Right renal pelvis (tissue), 4 donors: ENCODE data around the gene NOL3. TPM values are rescaled to one million over a fixed set of nuclear protein-coding genes. Genes with fewer than 3 reads are reported as not detected.

Source experiments
- DNase-seq, 4 donors: peaks; one replicate each; pipeline ENCODE4 v3.0.0-alpha.2; 2013; ENCODE audit warnings: low read depth in 4 of 4, low spot score in 3 of 4, missing footprints in 1 of 4
- polyA plus RNA-seq, 4 donors: library from polyadenylated mRNA; unstranded; fragments of 120-200 nt; gene quantifications; one replicate each; pipeline ENCODE4 v1.2.1, GENCODE V29; 2013; ENCODE audit not compliant: insufficient read length in 4 of 4

The NOL3 gene
- polyA plus RNA-seq, 4 donors: 2.2 to 6.2 (median 4.8) TPM

DNA sequence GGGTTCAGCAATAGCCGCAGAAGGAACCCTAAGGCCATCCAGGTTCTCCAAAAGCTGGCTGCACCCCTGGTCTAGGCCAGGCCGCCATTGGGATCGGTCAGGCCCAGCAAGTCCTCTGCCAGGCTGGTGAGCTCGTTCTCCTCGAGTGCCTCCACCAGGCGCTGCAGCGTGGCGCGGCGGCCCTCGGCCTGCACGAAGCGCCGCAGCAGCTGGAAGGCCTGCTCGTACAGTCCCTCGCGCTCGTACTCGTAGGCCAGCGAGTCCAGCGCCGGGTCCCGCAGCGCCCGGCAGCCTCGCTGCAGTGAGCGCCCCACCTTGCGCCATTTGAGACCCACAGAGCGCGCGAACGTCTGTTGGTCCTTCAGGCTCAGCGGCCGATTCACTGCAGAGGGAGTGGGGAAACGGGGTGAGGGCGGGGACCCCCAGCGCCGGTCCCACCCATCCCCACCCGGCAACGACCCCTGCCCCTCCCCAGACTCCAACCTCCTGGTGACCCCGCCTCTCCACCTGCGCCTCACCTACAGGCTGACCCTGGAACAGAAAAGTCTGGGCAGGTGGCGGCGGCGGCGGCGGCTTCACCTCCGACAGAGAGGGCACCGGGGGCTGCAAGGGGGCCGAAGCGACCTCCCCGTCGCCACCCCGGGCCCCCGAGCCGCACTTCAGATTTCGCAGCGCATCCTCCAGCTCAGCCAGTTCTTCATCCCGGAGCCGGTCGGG, 15.6 kb upstream of the NOL3 start:
- DNase-seq: no peak

DNA sequence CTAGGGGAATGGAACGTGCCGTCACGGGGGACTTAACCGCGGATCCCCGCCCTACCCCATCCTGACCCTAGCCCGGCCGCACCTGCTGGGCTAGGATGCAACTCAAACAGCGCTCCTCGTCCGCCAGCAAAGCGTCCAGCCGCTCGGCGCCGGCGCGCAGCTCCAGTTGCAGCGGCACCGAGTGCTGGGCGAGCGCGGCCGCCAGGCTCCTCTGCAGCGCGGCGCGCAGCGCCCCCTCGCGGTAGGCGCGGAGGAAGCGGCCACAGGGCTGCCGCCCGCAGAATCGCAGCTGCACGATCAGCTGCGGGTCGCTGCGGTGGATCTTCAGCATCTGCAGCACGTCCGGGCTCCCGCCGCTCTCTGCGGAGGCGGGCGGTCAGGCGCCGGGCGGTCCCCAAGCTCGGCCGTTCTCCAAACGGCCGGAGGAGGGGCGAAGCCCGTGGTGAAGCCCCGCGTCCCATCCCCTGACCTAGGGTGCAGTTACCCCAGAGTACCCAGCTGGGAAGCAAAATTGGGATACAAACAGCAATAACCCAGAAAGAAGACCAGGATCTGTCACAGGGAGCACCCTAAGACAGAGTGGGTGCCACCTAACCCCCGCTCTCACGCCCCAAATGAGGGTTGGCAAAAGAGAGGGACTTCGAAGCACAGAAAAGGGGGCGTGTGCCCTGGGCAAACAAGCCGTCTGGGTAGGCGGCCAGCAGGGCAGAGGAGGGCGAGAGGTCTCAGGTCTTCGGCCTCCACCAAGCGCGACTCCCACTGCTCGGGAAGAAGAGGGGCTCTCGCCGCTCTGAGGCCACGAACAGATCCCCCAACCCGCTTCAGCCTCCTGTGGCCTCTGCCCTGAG, 14.8 kb upstream of the NOL3 start:
- DNase-seq: peak in 1 of 4 donors; percentile 85

DNA sequence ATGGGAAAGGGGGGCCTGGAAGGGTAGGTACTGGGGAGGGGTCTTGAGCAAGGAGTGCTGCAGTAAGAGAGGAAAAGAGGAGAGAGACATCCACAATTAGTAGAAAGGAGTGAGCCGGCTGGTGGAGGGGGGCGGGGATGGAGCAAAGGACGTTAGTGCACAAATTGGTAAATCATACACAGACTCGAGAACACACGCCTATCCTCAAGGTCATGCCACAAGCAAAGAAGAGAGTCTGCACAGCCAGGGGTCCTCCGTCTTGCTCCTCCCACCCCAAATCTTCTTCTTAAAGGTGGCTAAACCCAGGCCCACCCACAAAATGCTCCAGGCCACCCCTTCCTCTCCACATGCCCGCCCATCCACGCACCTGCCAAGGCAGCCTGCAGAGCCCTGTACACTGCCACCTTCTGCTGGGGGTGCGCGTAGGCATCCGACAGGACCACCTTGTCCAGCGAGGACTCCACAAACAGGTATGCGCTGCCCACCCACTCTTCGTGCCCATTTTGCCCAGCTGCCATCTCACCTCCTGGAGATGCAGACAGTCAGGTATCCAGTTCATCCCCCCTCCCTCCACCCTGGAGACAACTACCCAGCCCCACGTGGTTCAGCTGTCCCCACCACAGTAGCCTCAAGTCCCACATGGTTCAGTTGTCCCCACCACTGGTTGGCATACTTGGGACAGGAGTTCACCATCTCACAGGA, 14.0 kb upstream of the NOL3 start:
- no peak for DNase-seq

DNA sequence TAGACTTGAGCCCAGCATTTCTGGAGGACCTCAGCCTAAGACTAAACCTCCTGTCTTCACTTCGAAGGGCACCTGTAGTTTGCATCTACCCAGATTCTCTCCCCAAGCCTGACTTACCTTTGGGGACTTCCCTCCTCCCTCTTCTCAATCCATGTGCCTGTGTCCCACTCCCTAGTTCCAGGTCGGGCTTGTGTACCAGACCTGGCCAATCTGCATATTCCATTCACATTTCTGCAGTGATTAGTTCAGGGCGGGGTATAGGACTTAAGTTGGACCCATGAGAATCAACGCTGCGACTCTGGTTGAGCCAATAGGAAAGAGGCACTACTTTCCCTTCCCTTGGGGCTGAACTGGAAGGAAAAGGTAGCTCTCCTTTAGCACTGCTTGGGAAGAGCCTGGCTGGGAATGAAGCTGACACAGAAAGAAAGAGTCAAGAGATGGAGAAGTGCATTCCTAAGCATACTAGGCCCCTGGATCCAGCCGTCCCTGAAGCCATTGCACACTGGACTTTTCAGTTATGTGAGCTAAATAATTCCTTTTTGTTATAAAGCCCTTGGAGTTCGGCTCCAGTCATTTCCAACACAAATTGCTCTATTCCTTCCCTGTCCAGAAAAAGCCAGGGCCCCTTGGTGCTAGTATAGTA, 13.1 kb upstream of the NOL3 start:
- DNase-seq: no peak

DNA sequence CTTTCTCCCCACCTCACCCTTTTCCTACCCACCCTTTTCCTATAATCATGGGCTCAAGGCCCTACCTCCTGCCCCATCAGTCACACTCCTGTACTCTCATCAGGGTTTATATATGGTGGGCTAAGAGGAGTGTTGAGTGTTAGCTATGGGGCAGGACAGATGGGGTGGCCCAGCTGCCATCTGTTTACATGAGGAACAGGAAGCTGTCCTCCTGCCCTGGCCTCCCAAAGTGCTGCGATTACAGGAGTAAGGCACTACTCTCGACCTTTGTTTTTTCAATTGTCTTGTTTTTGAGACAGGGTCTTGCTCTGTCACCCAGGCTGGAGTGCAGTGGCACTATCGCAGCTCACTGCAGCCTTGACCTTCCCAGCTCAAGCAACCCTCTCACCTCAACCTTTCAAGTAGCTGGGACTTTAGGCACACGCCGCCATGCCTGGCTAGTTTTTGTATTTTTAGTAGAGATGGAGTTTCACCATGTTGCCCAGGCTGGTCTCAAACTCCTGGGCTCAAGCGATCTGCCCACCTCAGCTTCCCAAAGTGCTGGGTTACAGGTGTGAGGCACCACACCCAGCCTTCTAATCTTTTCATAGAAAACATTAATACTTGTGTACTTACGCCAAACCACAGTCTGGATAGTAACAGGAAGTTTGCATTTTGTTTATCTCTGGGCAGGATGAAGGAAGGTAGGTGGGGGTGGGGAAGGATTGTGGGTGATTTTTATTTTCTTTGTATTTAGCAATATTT, 12.3 kb upstream of the NOL3 start:
- DNase-seq: no peak

DNA sequence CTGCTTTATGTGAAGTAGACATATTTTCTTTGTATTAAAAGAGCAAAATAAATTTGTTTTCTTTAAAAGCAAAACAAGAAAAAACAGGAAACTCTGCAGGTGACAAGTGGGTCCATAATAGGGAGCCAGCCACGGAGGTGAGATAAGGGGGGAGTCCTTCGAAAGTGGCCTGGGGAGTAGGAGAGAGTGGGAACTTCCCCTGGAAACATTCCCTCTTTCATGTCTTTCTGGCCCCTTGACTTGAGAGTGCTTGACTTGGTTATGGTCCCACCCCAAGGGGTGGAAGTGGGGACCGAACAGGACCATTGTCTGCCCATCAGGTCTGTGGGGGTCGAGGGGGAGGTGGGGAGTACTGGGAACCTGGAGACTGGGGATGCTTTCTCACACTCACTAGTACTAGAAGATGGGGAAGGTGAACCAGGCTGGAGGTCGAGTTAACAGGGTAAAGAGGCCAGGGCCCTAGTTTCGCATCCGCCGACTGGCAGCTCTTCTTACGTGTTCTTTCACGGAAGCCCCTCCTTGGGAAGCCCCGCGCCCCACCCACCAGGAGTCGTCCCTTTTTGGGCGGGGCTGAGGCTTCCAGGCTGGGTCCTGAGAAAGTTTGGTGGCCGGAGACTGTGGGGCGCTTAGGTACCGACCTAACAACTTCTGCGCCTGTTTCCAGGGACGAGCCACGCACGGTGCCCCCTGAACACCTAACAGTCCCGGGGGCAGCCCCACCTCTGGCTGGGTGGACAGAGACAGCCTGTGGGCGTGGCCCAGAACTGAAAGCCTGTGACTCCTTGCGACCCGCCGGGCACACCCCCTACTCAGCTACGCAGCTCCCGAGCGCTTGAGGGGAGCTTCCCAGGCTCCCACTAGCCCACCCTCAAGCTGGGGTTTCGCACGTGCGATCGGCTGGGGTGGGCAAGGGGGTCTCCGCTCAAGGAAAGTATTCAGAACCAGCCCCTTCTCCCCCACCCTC, 11.4 kb upstream of the NOL3 start:
- no peak for DNase-seq

DNA sequence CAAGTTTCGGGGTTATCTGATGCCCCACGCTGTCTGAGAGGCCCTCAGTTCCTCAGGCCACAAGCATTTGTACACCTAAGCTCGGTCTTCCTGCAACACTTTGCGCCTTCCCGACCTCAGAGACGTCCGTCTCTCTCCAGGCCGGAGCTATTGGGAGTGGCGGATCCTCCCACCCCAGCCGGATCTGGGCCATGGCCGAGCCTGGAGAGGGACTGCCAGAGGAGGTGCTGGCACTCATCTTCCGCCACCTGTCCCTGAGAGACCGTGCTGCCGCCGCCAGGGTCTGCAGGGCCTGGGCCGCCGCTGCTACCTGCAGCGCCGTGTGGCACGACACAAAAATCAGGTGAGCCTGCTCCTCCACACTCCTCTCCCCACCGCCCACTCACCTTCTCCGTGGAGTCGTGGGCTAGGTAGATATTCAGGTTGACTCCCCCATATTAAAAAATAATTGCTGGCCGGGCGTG, 8.7 kb upstream of the NOL3 start:
- DNase-seq: no peak

DNA sequence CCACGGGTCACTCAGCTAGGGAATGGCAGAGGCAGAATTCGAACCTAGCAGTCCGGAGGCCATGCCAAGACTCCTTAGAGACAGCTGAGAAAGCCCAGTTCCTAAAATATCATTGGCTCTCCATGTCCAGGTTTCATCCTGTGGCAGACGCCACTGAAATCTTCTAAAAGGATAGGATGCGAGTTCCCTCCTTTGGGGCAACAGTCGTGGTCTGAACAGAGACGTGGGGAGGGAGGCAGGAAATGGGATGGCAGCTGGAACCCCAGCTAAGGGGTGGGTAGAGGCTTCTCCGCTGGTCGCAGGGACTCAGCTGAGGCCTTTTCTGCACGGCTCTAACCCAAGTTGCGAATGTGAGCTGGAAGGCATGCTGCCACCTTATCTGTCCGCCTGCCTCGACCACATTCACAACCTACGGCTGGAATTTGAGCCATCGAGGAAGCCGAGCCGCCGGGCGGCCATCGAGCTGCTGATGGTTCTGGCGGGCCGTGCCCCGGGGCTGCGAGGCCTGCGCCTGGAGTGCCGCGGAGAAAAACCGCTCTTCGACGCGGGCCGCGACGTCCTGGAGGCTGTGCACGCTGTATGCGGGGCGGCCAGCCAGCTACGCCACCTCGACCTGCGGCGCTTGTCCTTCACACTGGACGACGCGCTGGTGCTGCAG, 7.7 kb upstream of the NOL3 start:
- DNase-seq: no peak

DNA sequence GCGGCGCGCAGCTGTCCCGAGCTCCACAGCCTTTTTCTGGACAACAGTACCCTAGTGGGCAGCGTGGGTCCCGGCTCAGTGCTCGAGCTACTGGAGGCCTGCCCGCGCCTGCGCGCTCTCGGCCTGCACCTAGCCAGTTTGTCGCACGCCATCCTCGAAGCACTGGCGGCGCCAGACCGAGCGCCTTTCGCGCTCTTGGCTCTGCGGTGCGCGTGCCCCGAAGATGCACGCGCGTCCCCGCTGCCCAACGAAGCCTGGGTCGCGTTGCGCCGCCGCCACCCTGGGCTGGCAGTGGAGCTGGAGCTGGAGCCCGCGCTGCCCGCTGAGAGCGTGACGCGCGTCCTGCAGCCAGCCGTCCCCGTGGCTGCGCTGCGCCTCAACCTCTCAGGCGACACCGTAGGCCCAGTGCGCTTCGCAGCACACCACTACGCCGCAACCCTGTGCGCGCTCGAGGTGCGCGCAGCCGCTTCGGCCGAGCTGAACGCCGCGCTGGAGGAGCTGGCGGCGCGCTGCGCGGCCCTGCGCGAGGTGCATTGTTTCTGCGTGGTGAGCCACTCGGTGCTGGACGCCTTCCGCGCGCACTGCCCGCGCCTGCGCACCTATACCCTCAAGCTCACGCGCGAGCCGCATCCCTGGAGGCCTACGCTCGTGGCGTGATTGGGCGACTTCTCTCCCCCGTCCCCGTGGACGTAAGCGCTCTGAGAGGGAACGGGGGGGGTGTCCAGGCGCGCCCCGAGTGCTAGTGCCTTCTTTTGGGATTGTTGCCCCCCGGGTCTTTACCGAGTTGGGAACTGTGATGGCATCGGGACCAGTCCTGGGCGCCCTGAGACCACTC, 7.0 kb upstream of the NOL3 start:
- no peak for DNase-seq

DNA sequence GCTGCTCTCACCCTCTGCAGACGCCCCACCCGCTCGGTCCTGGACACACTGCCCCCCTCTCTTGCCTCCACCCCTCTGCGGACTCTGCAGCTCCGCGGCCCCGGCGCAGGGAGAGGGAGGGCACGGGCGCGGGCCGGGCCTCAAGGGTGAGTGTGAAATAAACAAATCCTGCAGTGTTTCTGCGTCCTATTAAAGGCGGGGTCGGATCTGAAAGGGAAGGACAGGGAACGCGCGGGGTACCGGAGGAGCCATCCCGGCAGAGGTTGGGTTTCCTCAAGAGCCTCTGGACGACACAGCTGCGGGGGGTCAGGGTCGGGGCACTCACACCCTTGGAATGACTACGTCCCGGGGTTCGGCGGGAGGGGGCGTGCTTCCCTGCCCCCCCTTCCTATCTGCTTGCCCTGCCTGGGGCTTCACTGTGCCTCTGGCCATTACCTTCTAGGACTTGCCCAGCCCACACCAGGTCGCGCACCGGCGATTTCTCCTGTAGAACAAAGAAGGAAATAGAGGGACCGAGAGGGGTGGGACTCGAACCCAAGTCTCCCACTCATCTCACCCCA, 6.3 kb upstream of the NOL3 start:
- no peak for DNase-seq

DNA sequence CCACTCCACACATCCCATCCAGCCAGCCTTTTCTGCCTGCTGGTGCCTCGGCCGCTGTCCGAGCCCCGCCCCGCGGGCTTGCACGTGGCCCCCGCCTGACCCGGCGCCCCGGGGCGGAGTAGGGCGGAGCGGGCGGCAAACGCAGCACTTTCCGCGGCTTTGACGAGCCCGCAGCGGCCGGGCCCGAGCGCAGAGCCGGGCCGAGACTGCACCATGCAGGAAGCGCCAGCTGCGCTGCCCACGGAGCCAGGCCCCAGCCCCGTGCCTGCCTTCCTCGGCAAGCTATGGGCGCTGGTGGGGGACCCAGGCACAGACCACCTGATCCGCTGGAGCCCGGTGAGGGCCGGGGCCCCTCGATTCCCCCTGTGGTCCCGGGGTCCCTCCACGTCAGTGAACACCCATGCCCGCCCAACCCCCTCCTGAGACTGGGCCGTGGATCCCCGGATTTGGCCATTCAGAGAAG, 5.7 kb upstream of the NOL3 start, which contains the start of gene HSF4:
Gene HSF4, plus strand, starts transcription at position 147 of the 463 bp plus-strand sequence. Its CDS starts 67 bp downstream, at position 214.
- no peak for DNase-seq

DNA sequence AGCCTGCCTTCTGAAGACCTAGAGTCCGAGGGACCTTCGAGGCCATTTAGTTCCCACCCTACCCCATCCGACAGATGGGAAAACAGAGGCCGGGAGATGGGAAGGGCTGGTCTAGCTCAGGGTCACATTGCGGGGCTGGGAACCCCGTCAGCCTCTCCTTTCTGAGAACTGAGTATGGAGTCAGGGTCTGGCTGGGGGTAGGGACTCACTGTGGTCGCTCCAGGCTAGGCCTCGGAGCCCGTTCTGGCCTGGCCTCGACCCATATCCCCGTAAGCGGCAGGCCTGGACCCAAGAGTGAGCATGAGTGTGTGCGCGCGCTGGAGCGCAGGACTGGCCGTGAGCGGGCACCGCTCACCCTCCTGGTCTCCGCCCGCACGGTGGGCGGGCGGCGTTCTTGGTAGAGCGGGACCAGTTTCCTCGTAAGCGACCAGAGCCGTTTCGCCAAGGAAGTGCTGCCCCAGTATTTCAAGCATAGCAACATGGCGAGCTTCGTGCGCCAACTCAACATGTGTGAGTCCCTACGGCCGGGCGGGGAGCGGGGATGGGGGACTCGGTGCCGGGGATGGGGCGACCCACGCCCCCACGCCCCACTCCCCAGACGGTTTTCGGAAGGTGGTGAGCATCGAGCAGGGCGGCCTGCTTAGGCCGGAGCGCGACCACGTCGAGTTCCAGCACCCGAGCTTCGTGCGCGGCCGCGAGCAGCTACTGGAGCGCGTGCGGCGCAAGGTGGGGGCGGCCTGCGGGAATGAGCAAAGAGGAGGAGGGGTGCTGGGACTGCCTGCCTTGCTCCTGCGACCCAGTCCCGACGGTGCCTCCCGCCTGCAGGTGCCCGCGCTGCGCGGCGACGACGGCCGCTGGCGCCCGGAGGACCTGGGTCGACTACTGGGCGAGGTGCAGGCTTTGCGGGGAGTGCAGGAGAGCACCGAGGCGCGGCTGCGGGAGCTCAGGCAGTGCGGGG, 4.9 kb upstream of the NOL3 start:
- no peak for DNase-seq

DNA sequence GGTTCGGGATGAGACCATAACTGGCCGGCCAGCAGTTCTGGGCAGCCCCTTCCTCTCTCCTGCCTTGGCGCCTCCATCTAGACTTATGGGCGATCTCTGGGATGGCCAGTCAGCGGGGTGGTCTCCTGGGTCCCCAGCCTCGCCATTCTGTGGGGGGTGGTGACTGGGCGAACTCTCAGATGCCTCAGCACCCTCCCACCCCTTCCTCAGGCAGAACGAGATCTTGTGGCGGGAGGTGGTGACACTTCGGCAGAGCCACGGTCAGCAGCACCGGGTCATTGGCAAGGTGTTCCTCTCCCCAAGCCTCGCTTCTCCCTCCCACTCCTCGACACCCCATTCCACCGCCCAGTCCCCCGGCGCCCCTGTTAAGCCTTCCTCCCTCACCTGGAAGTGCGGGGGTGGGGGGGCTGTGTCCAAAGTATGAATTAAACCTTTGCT, 4.2 kb upstream of the NOL3 start:
- DNase-seq: no peak

DNA sequence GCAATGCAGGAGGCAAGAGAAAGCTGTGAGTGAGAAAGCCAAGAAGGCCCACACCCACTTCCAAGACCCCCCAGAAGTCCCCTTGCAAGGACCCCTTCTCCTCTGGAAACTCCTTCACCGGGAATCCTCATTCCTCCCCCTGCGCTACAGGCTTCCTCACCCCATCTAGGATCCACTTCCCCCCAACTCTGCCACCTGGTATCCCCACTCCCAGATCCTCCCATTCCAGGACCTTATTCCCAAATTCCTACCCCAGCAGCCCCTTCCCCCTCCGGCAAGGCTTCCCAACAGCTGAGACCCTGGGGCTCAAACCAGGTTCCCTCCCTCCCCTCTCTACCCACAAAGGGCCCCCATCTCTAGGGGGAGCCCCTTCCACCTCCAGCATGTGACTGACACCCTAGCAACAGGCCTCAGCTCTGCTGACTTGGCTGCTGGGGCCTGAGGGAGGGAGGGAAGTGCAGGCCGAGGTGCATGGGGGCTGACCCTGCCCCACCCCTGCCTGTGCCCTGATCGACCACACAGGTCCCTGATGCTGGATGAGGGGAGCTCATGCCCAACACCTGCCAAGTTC, 3.7 kb upstream of the NOL3 start:
- DNase-seq: no peak

DNA sequence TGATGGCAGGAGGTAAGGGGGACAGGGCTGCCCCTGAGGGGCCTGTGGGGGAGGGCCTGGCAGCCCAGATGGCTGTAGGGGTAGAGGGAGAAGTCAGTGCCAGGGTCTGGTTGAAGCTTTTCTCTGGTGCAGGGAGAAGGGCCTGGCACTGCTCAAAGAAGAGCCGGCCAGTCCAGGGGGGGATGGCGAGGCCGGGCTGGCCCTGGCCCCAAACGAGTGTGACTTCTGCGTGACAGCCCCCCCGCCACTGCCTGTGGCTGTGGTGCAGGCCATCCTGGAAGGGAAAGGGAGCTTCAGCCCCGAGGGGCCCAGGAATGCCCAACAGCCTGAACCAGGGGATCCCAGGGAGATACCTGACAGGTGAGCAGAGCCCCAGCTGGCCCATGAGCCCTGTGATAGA, 2.8 kb upstream of the NOL3 start:
- no peak for DNase-seq
